Activated CD8-positive, alpha-beta memory T cell treated with anti-CD3 and anti-CD28 coated beads for 4 hours (primary cell): ENCODE data around the gene MTNR1B.

Source experiments
- DNase-seq, 2 donors: peaks; one replicate each; pipeline ENCODE4 v3.0.0-alpha.2; 2020; ENCODE audit warnings: low read depth in 2 of 2

MTNR1B gene

DNA sequence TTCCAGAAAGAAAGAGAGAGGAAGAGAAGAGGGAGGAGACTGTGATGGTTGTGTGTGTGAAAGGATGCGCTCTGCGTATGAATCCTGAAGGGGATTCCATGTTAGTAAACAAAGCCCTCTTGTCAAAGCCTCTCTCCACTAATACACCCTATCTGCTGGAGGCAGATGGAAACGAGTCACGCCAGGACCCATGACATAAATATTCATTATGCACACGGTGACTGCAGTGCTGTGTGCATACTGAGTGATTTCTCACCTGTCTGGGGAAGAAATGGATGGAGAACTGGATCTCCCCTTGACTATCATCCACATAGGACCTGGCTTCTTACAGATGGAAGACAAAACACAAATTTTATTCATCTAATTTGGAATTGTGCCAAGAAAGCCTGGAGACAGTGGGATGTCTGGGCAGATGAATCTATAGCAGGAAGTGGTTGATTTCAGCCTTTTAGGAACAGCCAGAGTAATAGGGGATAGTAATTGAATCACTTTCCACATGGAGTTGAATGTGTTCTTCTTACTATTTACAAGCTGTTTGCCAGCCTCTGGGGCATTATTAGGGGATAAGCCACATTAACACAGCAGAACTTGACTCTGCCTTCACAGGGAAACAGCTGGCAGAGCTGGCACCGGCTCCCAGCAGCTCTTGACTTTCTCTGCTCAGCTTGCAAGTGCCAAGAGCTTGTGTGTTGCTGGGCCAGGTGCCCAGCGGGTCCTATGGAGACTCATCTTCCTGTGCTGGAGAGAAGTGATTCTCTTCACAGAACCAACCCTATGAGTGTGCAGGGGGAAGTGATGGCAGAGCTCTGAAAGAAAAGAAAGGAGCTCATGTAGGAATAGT is 9.0 kb downstream of the MTNR1B start:
- DNase-seq: no peak

- DNase-seq: no peak
These were observed 9.7 kb downstream of the MTNR1B start for GRCh38 chr11:92979176-92979575.

- DNase-seq: no peak
These were observed 10.9 kb downstream of the MTNR1B start for GRCh38 chr11:92980312-92980711.

DNA sequence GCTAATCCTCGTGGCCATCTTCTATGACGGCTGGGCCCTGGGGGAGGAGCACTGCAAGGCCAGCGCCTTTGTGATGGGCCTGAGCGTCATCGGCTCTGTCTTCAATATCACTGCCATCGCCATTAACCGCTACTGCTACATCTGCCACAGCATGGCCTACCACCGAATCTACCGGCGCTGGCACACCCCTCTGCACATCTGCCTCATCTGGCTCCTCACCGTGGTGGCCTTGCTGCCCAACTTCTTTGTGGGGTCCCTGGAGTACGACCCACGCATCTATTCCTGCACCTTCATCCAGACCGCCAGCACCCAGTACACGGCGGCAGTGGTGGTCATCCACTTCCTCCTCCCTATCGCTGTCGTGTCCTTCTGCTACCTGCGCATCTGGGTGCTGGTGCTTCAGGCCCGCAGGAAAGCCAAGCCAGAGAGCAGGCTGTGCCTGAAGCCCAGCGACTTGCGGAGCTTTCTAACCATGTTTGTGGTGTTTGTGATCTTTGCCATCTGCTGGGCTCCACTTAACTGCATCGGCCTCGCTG is 12.1 kb downstream of the MTNR1B start:
- no peak for DNase-seq

DNA sequence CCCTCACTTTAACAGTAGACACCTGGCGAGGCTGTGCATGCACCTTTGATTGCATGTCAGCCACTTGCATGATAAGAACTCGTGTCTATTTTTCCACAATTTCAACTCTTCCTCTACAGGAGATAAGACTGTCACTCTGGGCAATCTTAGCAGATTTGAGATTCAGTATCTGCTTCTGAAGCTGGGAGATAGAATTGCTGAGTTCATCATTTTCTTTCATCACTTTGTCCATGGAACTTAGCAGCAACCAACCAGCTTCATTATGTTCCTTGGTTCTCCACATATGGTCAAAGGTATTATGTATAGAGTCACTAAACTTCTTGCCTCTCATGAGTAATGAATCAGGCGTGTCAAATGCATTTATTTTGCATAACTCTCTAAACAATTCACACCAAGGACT is 17.1 kb downstream of the MTNR1B start:
- no peak for DNase-seq

DNA sequence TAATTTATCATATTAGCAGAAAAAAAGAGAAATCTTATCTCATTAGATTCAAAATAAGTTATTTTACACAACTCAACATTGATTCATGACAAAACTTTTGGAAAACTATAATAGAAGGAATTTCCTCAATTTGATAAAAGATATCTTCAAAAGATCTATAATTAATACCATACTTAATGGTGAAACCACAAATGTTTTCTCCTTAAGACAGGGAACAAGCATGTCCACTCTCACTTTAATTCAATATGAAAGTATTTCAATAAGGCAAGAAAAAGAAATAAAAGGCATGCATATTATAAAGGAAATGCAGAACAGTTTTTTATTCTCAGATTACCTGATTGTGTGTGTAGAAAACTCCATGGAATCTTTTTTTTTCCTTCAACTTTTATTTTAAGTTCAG is 23.6 kb downstream of the MTNR1B start:
- DNase-seq: no peak

GRCh38 chr11:93000511-93001476 is 31.3 kb downstream of the MTNR1B start:
- DNase-seq: no peak

GRCh38 chr11:93001806-93002205 is 32.4 kb downstream of the MTNR1B start:
- no peak for DNase-seq

- DNase-seq: no peak
These were observed 32.9 kb downstream of the MTNR1B start for GRCh38 chr11:93002380-93002779.

DNA sequence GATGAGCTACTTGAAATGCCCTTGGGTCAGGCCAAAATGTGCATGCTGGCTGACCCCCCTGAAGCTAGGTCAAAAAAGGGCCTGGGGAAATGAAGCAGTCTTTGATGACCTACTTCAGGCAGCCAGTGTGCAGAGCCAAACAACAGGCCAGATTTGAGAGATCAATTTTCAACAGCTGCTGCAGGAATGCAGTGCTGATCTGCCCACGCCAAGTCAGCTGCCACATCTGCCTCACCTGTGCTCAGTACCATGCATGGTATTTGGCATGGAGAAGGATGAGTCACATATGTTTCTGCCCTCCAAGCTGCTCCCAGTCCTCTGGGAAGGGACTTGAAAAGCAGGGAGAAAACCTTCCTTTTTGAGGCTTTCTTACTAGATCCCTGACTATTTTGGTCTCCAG is 35.8 kb downstream of the MTNR1B start:
- no peak for DNase-seq

DNA sequence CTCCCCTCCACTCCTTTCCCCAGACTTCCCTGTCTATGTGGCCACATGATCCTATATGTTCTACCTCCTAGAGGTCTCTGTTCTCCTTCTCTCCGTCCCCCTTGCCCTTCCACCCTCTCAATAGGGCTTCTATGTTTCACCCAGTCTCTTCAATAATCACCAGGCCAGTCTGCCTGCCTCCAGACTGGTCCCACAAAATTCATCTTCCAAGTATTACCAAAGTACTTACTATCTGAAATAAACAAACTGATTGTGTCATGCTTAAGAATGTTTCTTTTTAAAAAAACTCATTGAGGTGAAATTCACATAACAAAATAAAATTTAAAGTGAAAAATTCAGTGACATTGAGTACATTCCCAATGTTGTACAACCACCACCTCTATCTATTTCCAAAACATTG is 44.2 kb downstream of the MTNR1B start:
- DNase-seq: no peak

DNA sequence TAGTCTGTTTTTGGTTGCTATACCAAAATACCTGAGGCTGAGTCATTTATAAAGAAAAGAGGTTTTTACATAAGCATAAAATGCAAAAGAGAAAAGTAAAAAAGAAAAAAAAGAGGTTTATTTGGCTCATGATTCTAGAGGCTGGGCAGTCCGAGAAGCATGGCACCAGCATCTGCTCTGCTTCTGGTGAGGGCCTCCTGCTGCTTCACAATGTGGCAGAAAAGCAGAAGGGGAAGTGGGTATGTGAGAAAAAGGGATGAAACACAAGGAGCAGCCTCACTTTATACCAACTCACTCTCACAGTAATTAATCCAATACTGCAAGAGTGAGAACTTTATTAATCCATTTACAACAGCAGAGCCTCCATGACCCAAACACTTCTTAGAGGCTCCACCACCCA is 47.1 kb downstream of the MTNR1B start:
- no peak for DNase-seq

- DNase-seq: no peak
These were observed 48.6 kb downstream of the MTNR1B start for GRCh38 chr11:93017821-93018690.

DNA sequence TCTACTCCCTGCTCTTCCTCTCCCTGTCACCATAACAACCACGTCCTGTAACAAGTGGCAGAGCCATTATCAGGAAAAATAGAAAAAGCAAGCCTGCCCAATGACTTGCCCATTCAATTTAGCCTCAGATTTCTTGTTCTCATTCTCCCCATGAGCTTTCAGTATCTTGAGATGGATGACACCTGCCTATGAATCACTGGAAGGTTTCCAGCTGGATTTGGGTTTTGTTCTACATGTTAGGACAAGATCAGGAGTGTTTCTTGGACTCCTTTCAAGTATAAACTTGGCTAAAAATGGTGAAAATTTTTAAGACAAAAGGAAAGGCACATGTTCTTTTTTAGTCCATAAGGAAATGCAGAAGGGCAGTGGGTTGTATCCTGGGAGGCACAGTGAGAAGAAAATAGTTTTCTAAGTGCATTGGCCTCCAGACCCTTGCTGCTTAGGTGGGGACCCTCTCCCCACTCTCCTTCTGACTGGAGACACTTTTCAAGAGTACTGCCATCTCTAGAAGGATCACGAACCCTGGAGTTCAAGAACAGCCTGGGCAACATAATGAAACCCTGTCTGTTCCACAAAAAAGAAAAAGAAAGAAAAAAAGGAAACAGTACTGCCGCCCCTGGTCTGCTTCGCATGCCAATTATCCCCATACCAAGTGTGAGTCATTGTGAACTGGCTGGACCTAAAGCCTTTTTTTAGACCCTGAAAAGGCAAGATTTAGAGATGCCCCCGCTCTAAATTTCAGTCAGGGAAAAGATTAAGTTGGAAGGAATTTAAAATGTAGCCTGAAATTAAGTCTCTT is 51.0 kb downstream of the MTNR1B start:
- DNase-seq: no peak

DNA sequence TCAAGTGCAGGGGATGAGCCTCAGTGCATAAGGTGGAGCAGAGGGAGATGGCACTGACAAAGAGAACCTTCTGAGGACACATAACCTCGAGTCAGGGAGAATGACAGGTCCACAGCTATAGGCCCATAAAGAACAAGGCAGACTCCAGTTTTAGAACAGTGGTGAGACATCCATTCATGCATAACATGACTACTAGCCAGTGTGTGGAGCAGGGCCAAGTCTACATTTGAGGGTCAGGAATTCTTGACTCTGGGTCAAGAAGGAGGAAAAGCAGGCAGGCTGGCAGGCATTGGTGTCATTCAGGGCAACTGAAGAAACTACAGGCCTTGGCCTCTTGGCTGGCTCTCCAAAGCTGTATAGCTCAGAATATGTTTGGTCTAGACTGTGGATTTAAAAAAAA is 54.9 kb downstream of the MTNR1B start:
- no peak for DNase-seq

DNA sequence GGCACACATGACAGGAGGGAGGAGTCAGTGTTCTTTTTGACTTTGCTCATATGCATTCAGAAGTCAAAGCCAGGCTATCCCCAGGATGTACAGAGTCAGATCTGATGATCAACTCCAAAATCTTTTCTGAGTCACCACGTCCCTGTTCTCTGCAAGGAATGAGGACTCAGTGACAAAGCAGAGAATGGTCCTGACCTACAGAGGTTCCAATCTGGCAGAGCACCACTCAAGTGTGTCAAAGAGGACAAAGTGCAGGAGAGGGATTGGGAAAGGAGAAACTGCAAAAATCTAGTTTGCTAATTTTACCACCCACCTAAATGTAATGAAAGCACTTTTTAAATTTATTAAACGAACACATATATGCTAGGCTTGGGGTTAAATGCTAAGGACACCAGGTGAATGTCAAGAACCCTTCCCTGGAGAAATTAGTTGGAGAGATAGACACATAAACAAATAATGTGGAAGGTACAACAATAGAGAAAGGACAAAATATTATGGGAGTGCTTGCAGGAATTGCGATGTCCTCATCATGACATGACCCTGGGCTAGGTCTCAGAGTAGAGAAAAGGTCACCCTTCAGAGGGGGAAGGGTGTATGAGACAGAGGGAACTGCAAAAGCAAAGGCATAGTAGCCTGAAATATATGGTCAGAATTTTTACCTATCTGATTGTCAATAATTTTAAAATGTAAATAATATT is 56.3 kb downstream of the MTNR1B start:
- DNase-seq: no peak

GRCh38 chr11:93028960-93029522 is 59.6 kb downstream of the MTNR1B start:
- no peak for DNase-seq

DNA sequence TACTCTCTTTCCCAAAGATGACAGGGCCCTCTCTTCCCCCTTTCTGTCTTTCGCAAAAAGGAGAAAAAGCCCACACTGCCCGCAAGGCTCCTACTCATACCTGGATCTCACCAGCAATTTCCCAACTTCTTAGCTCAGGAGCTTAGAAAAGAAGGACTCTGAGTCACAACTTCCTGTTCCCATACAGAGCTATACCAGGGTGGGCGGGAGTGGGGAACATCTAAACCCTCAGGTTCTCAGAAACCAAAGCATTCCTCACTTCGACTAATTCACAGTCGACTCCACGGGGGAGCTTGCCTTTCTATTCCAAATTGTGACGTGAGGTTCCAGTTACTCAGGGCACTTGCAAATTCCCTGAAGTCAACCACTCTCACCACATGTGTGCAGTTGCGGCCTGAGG is 61.9 kb downstream of the MTNR1B start:
- no peak for DNase-seq
